Activated naive CD4-positive, alpha-beta T cell treated with anti-CD3 and anti-CD28 coated beads, Interleukin-2, amount 10 ng/mL, durations not matched to agents 7 days and 5 days (primary cell): ENCODE results near the gene ZNF317.

Experiments used
- CTCF ChIA-PET: fragments of 350-600 bp; sonication (Branson Sonifier 250); formaldehyde crosslinking; loops from one replicate; lab custom pipeline; 2021; ENCODE audit warnings: antibody characterized with exemption; lab: Charles Lee
- DNase-seq: peaks from one replicate; pipeline ENCODE4 v3.0.0-alpha.2; 2020
- H3K27ac Mint-ChIP-seq: one replicate; pipeline ENCODE4 v1.8.0; 2021; ENCODE audit warnings: mild to moderate bottlenecking, moderate library complexity, mixed read lengths
- H3K27me3 Mint-ChIP-seq: one replicate; pipeline ENCODE4 v1.8.0; 2021; ENCODE audit warnings: mild to moderate bottlenecking, mixed read lengths
- H3K36me3 Mint-ChIP-seq: one replicate; pipeline ENCODE4 v1.8.0; 2021; ENCODE audit warnings: mixed read lengths
- H3K4me1 Mint-ChIP-seq: one replicate; pipeline ENCODE4 v1.8.0; 2021; ENCODE audit warnings: mixed read lengths
- H3K4me3 Mint-ChIP-seq: one replicate; pipeline ENCODE4 v1.8.0; 2021; ENCODE audit warnings: mild to moderate bottlenecking, moderate library complexity, mixed read lengths
- H3K9me3 Mint-ChIP-seq: one replicate; pipeline ENCODE4 v1.8.0; 2021; ENCODE audit warnings: mixed read lengths

The ZNF317 gene

GRCh38 chr19:9140159-9140874, at the start of gene ZNF317:
Gene ZNF317 (plus strand): TSS chr19:9140397. CDS start chr19:9156017, 15,620 bp downstream.
- Mint-ChIP-seq H3K9me3 (peaks cover 19% of the 10 kb centered on the region), H3K4me3 (peak within 1 kb of the TSS; percentile 96), H3K36me3 (peaks cover 40% of the 10 kb centered on the region), H3K4me1 (peaks cover 33% of the 10 kb centered on the region), H3K27ac (peak within 1 kb of the TSS; percentile 92), H3K27me3 (no peaks in the 10 kb centered on the region)
- DNase-seq: peak; percentile 96
- CTCF ChIA-PET: no interaction called here

GRCh38 chr19:9107375-9107774, 32.8 kb upstream of the ZNF317 start, which contains the start of gene OR7G2:
Gene OR7G2 (minus strand): TSS chr19:9107475. CDS start chr19:9103243, 4,232 bp downstream.
- Mint-ChIP-seq H3K27ac (no peak within 1 kb of the TSS), H3K4me3 (no peak within 1 kb of the TSS), H3K36me3 (no peaks in the 10 kb centered on the region), H3K27me3 (no peaks in the 10 kb centered on the region), H3K4me1 (no peaks in the 10 kb centered on the region), H3K9me3 (no peaks in the 10 kb centered on the region)
- CTCF ChIA-PET: no interaction called here
- DNase-seq: no peak

GRCh38 chr19:9109959-9110358, 30.2 kb upstream of the ZNF317 start:
- CTCF ChIA-PET: no interaction called here
- H3K9me3 Mint-ChIP-seq: no peaks in the 10 kb centered on the region
- H3K4me3 Mint-ChIP-seq: no peak overlapping the region
- H3K36me3 Mint-ChIP-seq: no peaks in the 10 kb centered on the region
- DNase-seq: no peak
- no peaks in the 10 kb centered on the region for H3K4me1 Mint-ChIP-seq
- no peaks in the 10 kb centered on the region for H3K27me3 Mint-ChIP-seq
- H3K27ac Mint-ChIP-seq: no peak overlapping the region

DNA sequence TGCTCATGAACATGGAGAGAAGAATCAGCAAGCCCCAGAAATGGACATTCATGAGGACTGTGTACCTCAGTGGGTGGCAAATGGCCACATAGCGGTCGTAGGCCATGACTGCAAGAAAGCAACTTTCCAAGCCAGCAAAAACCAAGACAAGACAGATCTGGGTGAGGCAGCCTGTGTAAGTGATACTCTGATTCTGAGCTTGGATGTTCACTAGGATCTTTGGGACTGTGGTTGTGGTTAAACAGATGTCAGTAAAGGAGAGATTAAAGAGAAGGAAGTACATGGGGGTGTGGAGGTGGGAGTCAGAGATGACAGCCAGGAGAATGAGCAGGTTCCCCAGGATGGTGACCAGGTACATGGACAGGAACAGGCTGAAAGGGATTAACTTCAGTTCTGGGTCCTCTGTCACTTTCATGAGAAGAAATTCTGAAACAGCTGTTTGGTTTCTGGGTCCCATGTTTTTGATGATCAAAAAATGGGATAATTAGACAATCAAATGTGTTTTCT, 24.8 kb upstream of the ZNF317 start, which contains the start of gene OR7G1:
Gene OR7G1 (minus strand): TSS at position 457 of the 507 bp plus-strand sequence. CDS start 0 bp downstream, at position 457.
- H3K4me1 Mint-ChIP-seq: no peaks in the 10 kb centered on the region
- H3K27ac Mint-ChIP-seq: no peak within 1 kb of the TSS
- CTCF ChIA-PET: no interaction called here
- no peak for DNase-seq
- H3K27me3 Mint-ChIP-seq: no peaks in the 10 kb centered on the region
- no peaks in the 10 kb centered on the region for H3K36me3 Mint-ChIP-seq
- no peak within 1 kb of the TSS for H3K4me3 Mint-ChIP-seq
- H3K9me3 Mint-ChIP-seq: no peaks in the 10 kb centered on the region

- no peak for DNase-seq
- no peaks in the 10 kb centered on the region for H3K9me3 Mint-ChIP-seq
- no peaks in the 10 kb centered on the region for H3K27me3 Mint-ChIP-seq
- no peak overlapping the region for H3K27ac Mint-ChIP-seq
- no peak overlapping the region for H3K4me3 Mint-ChIP-seq
- H3K36me3 Mint-ChIP-seq: no peaks in the 10 kb centered on the region
- H3K4me1 Mint-ChIP-seq: no peaks in the 10 kb centered on the region
- CTCF ChIA-PET: no interaction called here
Measured at GRCh38 chr19:9116547-9116946, 23.6 kb upstream of the ZNF317 start.

DNA sequence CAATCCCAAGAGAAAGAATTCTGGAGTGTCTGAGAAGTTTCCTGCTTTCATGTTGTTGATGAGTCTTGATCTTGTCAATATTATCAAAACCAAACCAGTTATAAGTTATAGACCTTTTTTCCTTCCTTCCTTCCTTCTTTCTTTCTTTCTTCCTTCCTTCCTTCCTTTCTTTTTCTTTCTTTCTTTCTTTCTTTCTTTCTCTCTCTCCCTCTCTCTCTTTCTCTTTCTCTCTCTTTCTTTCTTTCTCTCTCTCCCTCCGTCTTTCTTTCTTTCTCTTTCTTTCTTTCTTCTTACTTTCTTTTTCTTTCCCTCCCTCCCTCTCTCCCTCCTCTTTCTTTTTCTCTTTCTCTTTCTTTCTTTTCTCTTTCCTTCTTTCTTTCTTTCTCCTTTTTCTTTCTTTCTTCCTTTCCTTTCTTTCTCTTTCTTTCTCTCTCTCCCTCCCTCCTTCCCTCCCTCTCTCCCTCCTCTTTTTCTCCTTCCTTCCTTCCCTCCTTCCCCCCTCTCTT, 13.2 kb upstream of the ZNF317 start, which contains the start of gene OR7G3:
Gene OR7G3 (minus strand): TSS at position 51 of the 506 bp plus-strand sequence. CDS start 0 bp downstream, at position 51.
- Mint-ChIP-seq H3K4me3 (no peak within 1 kb of the TSS), H3K36me3 (no peaks in the 10 kb centered on the region), H3K27ac (no peak within 1 kb of the TSS), H3K4me1 (peaks cover 10% of the 10 kb centered on the region), H3K9me3 (no peaks in the 10 kb centered on the region), H3K27me3 (peaks cover 8% of the 10 kb centered on the region)
- CTCF ChIA-PET: no interaction called here
- DNase-seq: no peak

- DNase-seq: no peak
- Mint-ChIP-seq H3K4me1 (peaks cover 10% of the 10 kb centered on the region), H3K27me3 (peaks cover 8% of the 10 kb centered on the region), H3K36me3 (no peaks in the 10 kb centered on the region), H3K4me3 (no peak overlapping the region), H3K27ac (no peak overlapping the region), H3K9me3 (no peaks in the 10 kb centered on the region)
- CTCF ChIA-PET: no interaction called here
Measured at GRCh38 chr19:9128171-9128570, 12.0 kb upstream of the ZNF317 start.

GRCh38 chr19:9130965-9131364, 9.2 kb upstream of the ZNF317 start:
- Mint-ChIP-seq H3K27me3 (peaks cover 8% of the 10 kb centered on the region), H3K36me3 (no peaks in the 10 kb centered on the region), H3K4me3 (no peak overlapping the region), H3K9me3 (no peaks in the 10 kb centered on the region), H3K4me1 (peaks cover 10% of the 10 kb centered on the region), H3K27ac (no peak overlapping the region)
- CTCF ChIA-PET: no interaction called here
- no peak for DNase-seq

DNA sequence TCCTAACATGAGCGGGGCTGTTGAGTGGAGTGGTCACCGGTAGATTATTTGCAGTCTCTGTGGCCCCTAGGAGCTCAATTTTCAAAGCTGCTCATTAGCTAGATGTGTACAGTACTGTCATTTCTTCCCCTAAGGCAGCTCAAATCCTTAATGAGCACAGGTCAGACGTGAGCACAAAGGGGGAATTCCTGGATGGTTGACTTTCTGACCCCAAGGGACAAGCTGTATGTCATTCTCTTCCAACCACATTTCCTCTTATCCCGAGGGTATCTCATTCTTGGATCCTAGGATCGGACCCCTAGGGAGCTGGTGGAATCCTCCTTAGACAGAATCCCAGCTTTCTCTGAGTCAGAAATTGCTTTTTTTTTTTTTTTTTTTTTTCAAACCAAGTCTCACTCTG, 7.8 kb upstream of the ZNF317 start:
- Mint-ChIP-seq H3K4me3 (no peak overlapping the region), H3K27me3 (peaks cover 1% of the 10 kb centered on the region), H3K9me3 (no peaks in the 10 kb centered on the region), H3K36me3 (no peaks in the 10 kb centered on the region), H3K27ac (no peak overlapping the region), H3K4me1 (peaks cover 14% of the 10 kb centered on the region)
- CTCF ChIA-PET: no interaction called here
- no peak for DNase-seq

DNA sequence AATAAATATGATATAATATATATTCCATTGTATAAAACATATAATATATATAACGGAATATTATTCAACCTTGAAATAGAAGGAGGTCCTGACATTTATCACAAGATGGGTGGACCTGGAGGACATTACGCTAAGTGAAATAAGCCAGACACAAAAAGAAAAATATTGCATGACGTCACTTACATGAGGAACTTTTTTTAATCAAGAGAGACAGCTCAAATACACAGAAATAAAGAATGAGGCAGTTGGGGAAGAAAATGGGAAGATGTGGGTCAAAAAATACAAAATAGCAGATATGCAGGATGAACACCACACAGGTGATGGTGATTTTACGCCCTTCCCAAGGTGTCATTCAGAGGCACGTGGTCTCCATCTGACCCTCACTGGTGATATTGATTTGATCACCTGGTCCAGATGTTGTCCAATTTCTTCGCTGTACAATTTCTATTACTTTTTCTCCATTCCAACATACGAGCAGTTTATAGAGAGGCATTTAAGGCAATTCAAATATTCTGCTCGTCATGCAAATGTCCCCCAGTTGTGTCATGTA, 513 bp upstream of the ZNF317 start:
- CTCF ChIA-PET: no interaction called here
- Mint-ChIP-seq H3K4me3 (peak overlapping the region; percentile 96), H3K4me1 (peaks cover 33% of the 10 kb centered on the region), H3K27ac (peak overlapping the region; percentile 92), H3K27me3 (no peaks in the 10 kb centered on the region), H3K36me3 (peaks cover 34% of the 10 kb centered on the region), H3K9me3 (peaks cover 13% of the 10 kb centered on the region)
- DNase-seq: no peak

- Mint-ChIP-seq H3K4me1 (peaks cover 25% of the 10 kb centered on the region), H3K36me3 (peaks cover 81% of the 10 kb centered on the region), H3K27ac (no peak overlapping the region), H3K4me3 (no peak overlapping the region), H3K27me3 (no peaks in the 10 kb centered on the region), H3K9me3 (peaks cover 55% of the 10 kb centered on the region)
- no peak for DNase-seq
- CTCF ChIA-PET: no interaction called here
Measured at GRCh38 chr19:9144920-9145319, 4.7 kb downstream of the ZNF317 start.

DNA sequence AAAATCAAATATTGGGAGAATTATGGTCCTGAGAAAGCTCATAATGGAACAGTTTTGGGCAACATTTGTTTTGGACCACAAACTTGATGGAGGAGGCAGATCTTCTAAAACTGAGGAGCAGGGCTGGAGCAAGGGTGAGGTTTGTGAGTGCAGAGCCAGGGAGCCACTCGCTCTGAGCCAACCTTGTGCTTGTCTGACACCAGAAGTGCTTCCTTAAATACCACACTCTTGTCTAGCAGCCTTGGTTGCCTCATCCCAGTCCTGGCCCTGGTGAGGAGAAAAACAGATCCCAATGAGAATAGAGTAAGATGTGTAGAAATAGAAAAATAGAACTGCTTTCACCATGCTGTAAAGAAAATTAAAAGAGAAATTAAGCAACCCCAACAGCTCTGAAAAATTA, 6.7 kb downstream of the ZNF317 start:
- no peak for DNase-seq
- H3K36me3 Mint-ChIP-seq: peaks cover 90% of the 10 kb centered on the region
- peaks cover 73% of the 10 kb centered on the region for H3K9me3 Mint-ChIP-seq
- H3K27me3 Mint-ChIP-seq: no peaks in the 10 kb centered on the region
- no peak overlapping the region for H3K4me3 Mint-ChIP-seq
- peaks cover 12% of the 10 kb centered on the region for H3K4me1 Mint-ChIP-seq
- no peak overlapping the region for H3K27ac Mint-ChIP-seq
- CTCF ChIA-PET: no interaction called here

- peaks cover 81% of the 10 kb centered on the region for H3K9me3 Mint-ChIP-seq
- CTCF ChIA-PET: no interaction called here
- peaks cover 92% of the 10 kb centered on the region for H3K36me3 Mint-ChIP-seq
- no peaks in the 10 kb centered on the region for H3K27me3 Mint-ChIP-seq
- no peak overlapping the region for H3K4me3 Mint-ChIP-seq
- H3K27ac Mint-ChIP-seq: peak overlapping the region; percentile 60
- H3K4me1 Mint-ChIP-seq: peaks cover 2% of the 10 kb centered on the region
- DNase-seq: no peak
Measured at GRCh38 chr19:9148697-9149096, 8.5 kb downstream of the ZNF317 start.

DNA sequence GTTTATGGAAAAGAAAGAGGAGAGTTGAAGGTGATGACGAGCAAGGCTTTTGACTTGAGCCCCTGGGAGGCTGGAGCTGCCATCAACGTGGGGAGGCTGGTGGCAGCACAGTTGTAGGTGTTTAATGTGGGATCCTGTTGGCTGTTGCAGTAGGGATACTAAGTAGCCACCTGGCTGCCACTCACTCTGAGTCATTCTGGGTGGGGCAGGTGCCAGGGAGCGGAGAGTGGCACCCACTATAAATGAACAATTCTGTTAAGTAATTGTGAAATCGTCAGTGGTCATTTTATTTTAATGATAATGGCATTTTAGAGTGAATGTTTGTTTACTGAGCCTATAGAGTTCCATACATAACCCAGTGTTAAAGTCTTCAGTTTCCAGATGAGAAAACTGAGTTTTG, 9.8 kb downstream of the ZNF317 start:
- CTCF ChIA-PET: no interaction called here
- peaks cover 84% of the 10 kb centered on the region for H3K9me3 Mint-ChIP-seq
- H3K27me3 Mint-ChIP-seq: no peaks in the 10 kb centered on the region
- DNase-seq: no peak
- H3K4me1 Mint-ChIP-seq: peaks cover 2% of the 10 kb centered on the region
- no peak overlapping the region for H3K4me3 Mint-ChIP-seq
- no peak overlapping the region for H3K27ac Mint-ChIP-seq
- H3K36me3 Mint-ChIP-seq: peaks cover 93% of the 10 kb centered on the region

GRCh38 chr19:9150650-9151049, 10.5 kb downstream of the ZNF317 start:
- peaks cover 84% of the 10 kb centered on the region for H3K9me3 Mint-ChIP-seq
- CTCF ChIA-PET: no interaction called here
- H3K36me3 Mint-ChIP-seq: peaks cover 93% of the 10 kb centered on the region
- peaks cover 2% of the 10 kb centered on the region for H3K4me1 Mint-ChIP-seq
- no peak overlapping the region for H3K4me3 Mint-ChIP-seq
- H3K27ac Mint-ChIP-seq: no peak overlapping the region
- no peak for DNase-seq
- no peaks in the 10 kb centered on the region for H3K27me3 Mint-ChIP-seq
